GM12878 (cell line): ENCODE data around the gene RAB10.

Source experiments
- BACH1 ChIP-seq: fragments of 450-650 bp; IDR thresholded peaks from 2 replicates; pipeline ENCODE4 v1.6.1; 2017; ENCODE audit warnings: mild to moderate bottlenecking, borderline replicate concordance
- CBFB ChIP-seq: IDR thresholded peaks from 2 replicates; pipeline ENCODE4 v1.6.1; 2016; ENCODE audit warnings: antibody characterized with exemption, low read depth
- CTCF ChIP-seq, 3 experiments: IDR thresholded peaks in 2 of 3; conservative IDR thresholded peaks in 1 of 3; 2 replicates each; pipeline ENCODE4 v1.5.1; 2011; ENCODE audit warnings: low read depth in 3 of 3, low read length in 3 of 3, mild to moderate bottlenecking in 3 of 3, control low read depth in 2 of 3, moderate library complexity in 2 of 3, inconsistent platforms in 1 of 3, mixed read lengths in 1 of 3; ENCODE audit not compliant: control insufficient read depth in 2 of 3, insufficient read depth in 1 of 3; ENCODE audit errors: extremely low read depth in 1 of 3
- EP300 ChIP-seq, 2 experiments: fragments of 150-350 bp in 1 of 2; IDR thresholded peaks; 2 replicates each; pipeline ENCODE4 v1.6.1; 2011 to 2012; ENCODE audit warnings: low read depth in 2 of 2, low read length in 2 of 2, borderline replicate concordance in 1 of 2, improper control_type of control experiment in 1 of 2, inconsistent platforms in 1 of 2; ENCODE audit not compliant: control insufficient read depth in 1 of 2
- EZH2 ChIP-seq: IDR thresholded peaks from 2 replicates; pipeline ENCODE4 v1.6.1; 2012; ENCODE audit warnings: low read depth, mild to moderate bottlenecking, control low read depth, inconsistent platforms, low read length, borderline replicate concordance; ENCODE audit not compliant: control insufficient read depth
- MAX ChIP-seq: IDR thresholded peaks from 2 replicates; pipeline ENCODE4 v1.6.1; 2012; ENCODE audit warnings: low read depth, low read length, improper control_type of control experiment
- MEF2A ChIP-seq: IDR thresholded peaks from 2 replicates; pipeline ENCODE4 v1.6.1; 2011; ENCODE audit warnings: low read depth, mild to moderate bottlenecking, low read length, moderate library complexity; ENCODE audit not compliant: insufficient read depth
- RAD21 ChIP-seq: IDR thresholded peaks from 2 replicates; pipeline ENCODE4 v1.6.1; 2011; ENCODE audit warnings: mild to moderate bottlenecking, low read depth, low read length, moderate library complexity; ENCODE audit not compliant: insufficient read depth
- TCF12 ChIP-seq: IDR thresholded peaks from 2 replicates; pipeline ENCODE4 v1.6.1; 2011; ENCODE audit warnings: low read depth, mild to moderate bottlenecking, low read length
- TCF7 ChIP-seq: IDR thresholded peaks from 2 replicates; pipeline ENCODE4 v1.6.1; 2014; ENCODE audit warnings: antibody characterized with exemption, borderline replicate concordance

- TF ChIP-seq MAX (no peak), TCF12 (no peak), BACH1 (no peak), CTCF (IDR thresholded peaks at IDR 0.05 in 2 of 3, conservative IDR thresholded peaks at IDR 0.05 in 1 of 3; ENCODE audit: control insufficient read depth in 2 of 3, extremely low read depth in 1 of 3, insufficient read depth in 1 of 3, low read depth in 3 of 3, low read length in 3 of 3) (no peak), TCF7 (no peak), EP300 (IDR thresholded peaks at IDR 0.05; ENCODE audit: borderline replicate concordance in 1 of 2, control insufficient read depth in 1 of 2, low read depth in 2 of 2, low read length in 2 of 2) (no peak), EZH2 (no peak), RAD21 (no peak), MEF2A (no peak), CBFB (no peak)
These were observed 36.8 kb downstream of the RAB10 start for GRCh38 chr2:26070730-26071129.
